ENCODE results near the gene PLCB1. TPM values are rescaled to one million over a fixed set of nuclear protein-coding genes. Genes with fewer than 3 reads are reported as not detected.
"Not testable (repeated sequence)": the region's sequence is repeated elsewhere in the genome, so short reads cannot be mapped to it uniquely, and the experiment has no call there.

The PLCB1 gene
- total RNA-seq, 4 donors from 2014 or later: 13.5 to 110 (median 30.4) TPM

GRCh38 chr20:8375898-8376297, 243.8 kb downstream of the PLCB1 start:
- H3K4me3 ChIP-seq: no peak overlapping the region
- no peaks in the 10 kb centered on the region for H3K9me3 ChIP-seq
- no peaks in the 10 kb centered on the region for H3K36me3 ChIP-seq
- intact Hi-C loops (cut with DNase I; ENCODE audit: low total_unique reads): no loop called here
- no peak for DNase-seq
- no peaks in the 10 kb centered on the region for H3K4me1 ChIP-seq
- no peaks in the 10 kb centered on the region for H3K27me3 ChIP-seq
- H3K27ac ChIP-seq: no peak overlapping the region
- TF ChIP-seq POLR2A (IDR thresholded peaks at IDR 0.05): no peak
- TF ChIP-seq CTCF (IDR thresholded peaks at IDR 0.05): no peak

- H3K9me3 ChIP-seq: no peaks in the 10 kb centered on the region
- no peaks in the 10 kb centered on the region for H3K36me3 ChIP-seq
- intact Hi-C loops (cut with DNase I; ENCODE audit: low total_unique reads): no loop called here
- no peaks in the 10 kb centered on the region for H3K4me1 ChIP-seq
- DNase-seq: no peak
- H3K27me3 ChIP-seq: no peaks in the 10 kb centered on the region
- H3K27ac ChIP-seq: no peak overlapping the region
- no peak overlapping the region for H3K4me3 ChIP-seq
- TF ChIP-seq CTCF (IDR thresholded peaks at IDR 0.05): no peak
- no peak for TF ChIP-seq POLR2A (IDR thresholded peaks at IDR 0.05)
Observed at GRCh38 chr20:8376940-8377339, 244.9 kb downstream of the PLCB1 start.

- intact Hi-C loops (cut with DNase I; ENCODE audit: low total_unique reads); H3K27me3 ChIP-seq; H3K4me1 ChIP-seq; DNase-seq; H3K36me3 ChIP-seq; H3K4me3 ChIP-seq; H3K9me3 ChIP-seq; H3K27ac ChIP-seq: not testable (repeated sequence)
Observed at GRCh38 chr20:8379125-8379524, 247.1 kb downstream of the PLCB1 start.

- no peak overlapping the region for H3K4me3 ChIP-seq
- H3K27ac ChIP-seq: no peak overlapping the region
- H3K36me3 ChIP-seq: no peaks in the 10 kb centered on the region
- TF ChIP-seq POLR2A (IDR thresholded peaks at IDR 0.05): no peak
- TF ChIP-seq CTCF (IDR thresholded peaks at IDR 0.05): no peak
- no peak for DNase-seq
- no peaks in the 10 kb centered on the region for H3K4me1 ChIP-seq
- no peaks in the 10 kb centered on the region for H3K9me3 ChIP-seq
- intact Hi-C loops (cut with DNase I; ENCODE audit: low total_unique reads): loop anchor here (10.0 kb wide), 1 partner anchor 340 kb away; no protein-coding TSS in a partner anchor
- no peaks in the 10 kb centered on the region for H3K27me3 ChIP-seq
Observed at GRCh38 chr20:8385247-8385646, 253.2 kb downstream of the PLCB1 start.

- intact Hi-C loops (cut with DNase I; ENCODE audit: low total_unique reads): loop anchor here (10.0 kb wide), 1 partner anchor 338 kb away; no protein-coding TSS in a partner anchor
- no peak overlapping the region for H3K27ac ChIP-seq
Observed at GRCh38 chr20:8386991-8387390, 254.9 kb downstream of the PLCB1 start.

More at GRCh38 chr20:8386991-8387390, 254.9 kb downstream of the PLCB1 start:
- Histone ChIP-seq H3K4me3 (no peak overlapping the region), H3K27me3 (no peaks in the 10 kb centered on the region), H3K4me1 (no peaks in the 10 kb centered on the region), H3K36me3 (no peaks in the 10 kb centered on the region), H3K9me3 (no peaks in the 10 kb centered on the region)
- no peak for DNase-seq
- no peak for TF ChIP-seq CTCF (IDR thresholded peaks at IDR 0.05)
- no peak for TF ChIP-seq POLR2A (IDR thresholded peaks at IDR 0.05)

Measured in uterus (tissue), 4 donors.